ENCODE results near the gene UBA1. TPM values are rescaled to one million over a fixed set of nuclear protein-coding genes. Genes with fewer than 3 reads are reported as not detected.

UBA1 gene
- total RNA-seq, 1 donor from 2014 or later = 350 TPM

DNA sequence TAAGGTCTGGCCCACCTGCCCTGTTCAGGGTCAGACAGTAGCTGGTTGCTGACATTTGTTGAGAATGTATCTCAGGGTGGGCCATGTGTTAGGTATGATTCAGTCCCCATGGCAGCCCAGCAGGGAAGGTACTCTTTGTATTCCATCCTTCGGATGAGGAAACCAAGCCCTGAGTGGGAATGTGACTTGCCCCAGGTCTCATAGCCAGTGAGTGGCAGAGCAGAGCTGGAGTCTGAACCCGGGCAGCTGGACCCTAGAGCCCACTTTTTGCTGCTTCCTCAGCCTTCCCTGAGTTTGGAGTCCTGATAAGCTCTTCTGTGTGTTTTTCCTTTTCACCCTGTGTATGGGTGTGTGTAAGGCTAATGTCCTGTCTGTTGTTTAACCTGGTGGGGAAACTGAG lies 21.6 kb upstream of the UBA1 start:
- H3K27ac Mint-ChIP-seq = no peak overlapping the region

DNA sequence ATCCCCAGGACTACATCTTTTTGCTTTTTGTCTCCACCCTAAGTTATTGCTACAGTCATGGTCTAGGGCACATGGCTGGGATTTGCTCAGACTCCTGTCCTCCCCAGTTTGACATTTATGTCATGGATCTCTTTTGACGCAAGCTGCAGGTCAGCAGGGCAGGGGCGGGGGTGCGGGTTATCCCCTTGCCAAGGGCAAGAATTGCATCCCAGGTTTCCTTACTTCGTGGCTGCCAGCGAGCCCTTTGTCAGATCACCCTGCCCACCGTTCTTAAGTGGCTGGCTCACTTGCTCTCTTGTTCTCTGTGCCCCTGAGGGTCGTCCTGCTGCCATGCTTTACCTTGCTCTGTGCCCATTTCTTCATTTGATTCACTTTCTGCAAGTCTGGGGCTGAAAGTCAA lies 21.1 kb upstream of the UBA1 start:
- no peaks in the 10 kb centered on the region for H3K4me1 Mint-ChIP-seq
- TF ChIP-seq, protein P1, sequence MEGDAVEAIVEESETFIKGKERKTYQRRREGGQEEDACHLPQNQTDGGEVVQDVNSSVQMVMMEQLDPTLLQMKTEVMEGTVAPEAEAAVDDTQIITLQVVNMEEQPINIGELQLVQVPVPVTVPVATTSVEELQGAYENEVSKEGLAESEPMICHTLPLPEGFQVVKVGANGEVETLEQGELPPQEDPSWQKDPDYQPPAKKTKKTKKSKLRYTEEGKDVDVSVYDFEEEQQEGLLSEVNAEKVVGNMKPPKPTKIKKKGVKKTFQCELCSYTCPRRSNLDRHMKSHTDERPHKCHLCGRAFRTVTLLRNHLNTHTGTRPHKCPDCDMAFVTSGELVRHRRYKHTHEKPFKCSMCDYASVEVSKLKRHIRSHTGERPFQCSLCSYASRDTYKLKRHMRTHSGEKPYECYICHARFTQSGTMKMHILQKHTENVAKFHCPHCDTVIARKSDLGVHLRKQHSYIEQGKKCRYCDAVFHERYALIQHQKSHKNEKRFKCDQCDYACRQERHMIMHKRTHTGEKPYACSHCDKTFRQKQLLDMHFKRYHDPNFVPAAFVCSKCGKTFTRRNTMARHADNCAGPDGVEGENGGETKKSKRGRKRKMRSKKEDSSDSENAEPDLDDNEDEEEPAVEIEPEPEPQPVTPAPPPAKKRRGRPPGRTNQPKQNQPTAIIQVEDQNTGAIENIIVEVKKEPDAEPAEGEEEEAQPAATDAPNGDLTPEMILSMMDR (IDR thresholded peaks at IDR 0.05; ENCODE audit: unreplicated experiment) = no peak
- no peak overlapping the region for H3K27ac Mint-ChIP-seq
- peaks cover 13% of the 10 kb centered on the region for H3K36me3 Mint-ChIP-seq
- H3K9me3 Mint-ChIP-seq = peaks cover 12% of the 10 kb centered on the region
- H3K27me3 Mint-ChIP-seq (ENCODE audit: low read depth) = no peaks in the 10 kb centered on the region
- H3K4me3 Mint-ChIP-seq = no peak overlapping the region
- no peak for DNase-seq (ENCODE audit: low spot score in 2 of 2, unreplicated experiment in 2 of 2)

More for the DNA sequence above, 21.6 kb upstream of the UBA1 start:
- no peaks in the 10 kb centered on the region for H3K4me1 Mint-ChIP-seq
- no peak overlapping the region for H3K4me3 Mint-ChIP-seq
- TF ChIP-seq, protein P1 (IDR thresholded peaks at IDR 0.05; ENCODE audit: unreplicated experiment) = no peak
- peaks cover 13% of the 10 kb centered on the region for H3K36me3 Mint-ChIP-seq
- H3K9me3 Mint-ChIP-seq = peaks cover 12% of the 10 kb centered on the region
- no peaks in the 10 kb centered on the region for H3K27me3 Mint-ChIP-seq (ENCODE audit: low read depth)
- no peak for DNase-seq (ENCODE audit: low spot score in 2 of 2, unreplicated experiment in 2 of 2)

DNA sequence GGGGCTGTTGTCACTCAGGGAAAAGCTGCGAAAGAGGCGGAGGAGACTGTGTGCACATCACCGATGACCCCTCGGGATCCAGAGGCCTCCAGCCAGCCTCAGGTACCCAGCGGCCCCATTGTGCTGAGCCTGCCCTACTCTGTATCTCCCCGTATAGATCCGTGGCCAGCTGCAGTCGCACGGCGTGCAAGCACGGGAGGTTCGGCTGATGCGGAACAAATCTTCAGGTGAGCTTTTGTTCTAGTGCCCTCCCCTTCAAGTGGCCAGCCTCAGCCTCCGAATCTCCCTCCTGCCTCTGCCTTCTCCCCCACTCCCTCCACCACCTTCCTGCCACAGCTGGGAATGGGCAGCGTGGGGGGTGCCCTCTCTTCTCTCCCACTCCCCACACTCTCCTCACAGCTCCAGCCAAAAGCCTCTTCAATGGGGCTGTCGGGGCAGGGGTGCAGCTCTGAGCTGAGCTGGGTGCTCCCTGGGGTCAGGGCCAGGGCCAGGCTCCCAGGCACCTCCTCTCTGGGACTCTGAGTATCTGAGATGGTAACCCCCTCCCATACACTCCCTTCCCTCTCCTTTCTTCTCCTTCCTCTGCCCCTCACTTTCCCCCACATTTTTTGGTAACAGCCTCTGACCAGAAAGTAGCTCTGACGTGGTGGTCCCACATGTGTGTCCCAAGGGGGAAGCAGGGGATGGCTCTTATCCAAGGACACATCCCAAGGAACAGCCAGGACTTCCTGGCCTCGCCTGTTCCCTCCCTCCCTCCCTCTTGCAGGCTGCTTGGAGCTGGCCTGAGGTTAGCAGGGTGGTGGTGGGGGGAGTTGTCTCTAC lies 20.4 kb upstream of the UBA1 start:
- Mint-ChIP-seq H3K36me3 (peaks cover 17% of the 10 kb centered on the region), H3K4me3 (no peak overlapping the region), H3K9me3 (peaks cover 8% of the 10 kb centered on the region), H3K4me1 (no peaks in the 10 kb centered on the region), H3K27me3 (ENCODE audit: low read depth) (no peaks in the 10 kb centered on the region), H3K27ac (no peak overlapping the region)
- TF ChIP-seq, protein P1 (IDR thresholded peaks at IDR 0.05; ENCODE audit: unreplicated experiment) = no peak
- no peak for DNase-seq (ENCODE audit: low spot score in 2 of 2, unreplicated experiment in 2 of 2)

DNA sequence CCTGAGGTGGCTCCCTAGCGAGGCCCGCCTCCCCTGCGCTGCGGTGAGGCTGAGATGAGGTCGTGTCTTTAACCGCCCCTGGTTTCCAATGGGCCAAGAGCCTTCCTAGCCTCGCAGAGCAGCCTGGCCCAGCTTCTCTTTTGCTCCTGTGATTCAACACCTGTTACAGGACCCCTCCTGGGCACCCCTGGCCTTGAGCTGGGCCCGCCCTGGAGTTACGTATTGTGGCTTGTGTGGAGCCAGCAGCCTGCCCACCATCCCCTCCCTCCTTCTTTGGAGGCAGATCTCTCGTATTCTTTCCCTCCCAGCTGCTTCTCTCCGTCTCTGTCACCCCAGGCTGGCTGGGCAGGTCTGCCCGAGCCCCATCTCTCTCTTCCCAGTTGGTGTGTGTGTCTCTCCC lies 19.3 kb upstream of the UBA1 start:
- H3K4me3 Mint-ChIP-seq = no peak overlapping the region
- TF ChIP-seq, protein P1 (IDR thresholded peaks at IDR 0.05; ENCODE audit: unreplicated experiment) = no peak
- no peak for DNase-seq (ENCODE audit: low spot score in 2 of 2, unreplicated experiment in 2 of 2)
- H3K4me1 Mint-ChIP-seq = no peaks in the 10 kb centered on the region
- peaks cover 17% of the 10 kb centered on the region for H3K36me3 Mint-ChIP-seq
- H3K27ac Mint-ChIP-seq = no peak overlapping the region
- H3K27me3 Mint-ChIP-seq (ENCODE audit: low read depth) = no peaks in the 10 kb centered on the region
- H3K9me3 Mint-ChIP-seq = peaks cover 3% of the 10 kb centered on the region

DNA sequence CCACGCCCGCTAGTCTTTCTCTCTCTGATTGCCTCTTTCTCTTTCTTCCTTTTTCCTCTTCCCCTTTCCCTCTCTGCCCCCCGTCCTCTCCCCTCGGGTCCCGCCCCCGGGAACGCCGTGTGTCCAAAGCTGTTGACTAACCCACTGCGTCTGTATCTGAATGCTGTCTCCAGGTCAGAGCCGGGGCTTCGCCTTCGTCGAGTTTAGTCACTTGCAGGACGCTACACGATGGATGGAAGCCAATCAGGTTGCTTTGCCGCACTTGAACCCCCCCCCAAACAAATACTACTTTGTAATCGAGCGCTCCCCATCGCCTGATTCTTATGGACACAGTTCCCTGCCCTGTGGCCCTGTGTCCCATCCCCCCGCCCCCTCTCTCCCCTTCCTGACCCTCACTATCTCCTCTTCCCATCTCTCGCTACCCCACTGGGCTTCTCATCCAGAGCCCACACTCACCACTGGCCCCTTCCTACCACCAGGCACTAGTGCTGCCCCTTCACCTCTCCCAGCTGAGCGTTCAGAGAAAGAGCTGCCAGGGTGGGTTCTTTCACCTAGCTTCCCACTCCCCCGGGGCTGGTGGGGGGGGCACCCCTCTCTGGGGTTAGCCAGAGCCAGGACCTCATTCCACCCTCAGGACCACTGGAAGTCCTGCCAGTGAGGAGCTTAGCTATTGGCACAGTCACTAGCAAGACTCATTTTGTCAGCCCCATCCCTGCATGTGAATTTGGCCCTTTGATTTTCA lies 18.6 kb upstream of the UBA1 start:
- TF ChIP-seq, protein P1 (IDR thresholded peaks at IDR 0.05; ENCODE audit: unreplicated experiment) = no peak
- no peaks in the 10 kb centered on the region for H3K27me3 Mint-ChIP-seq (ENCODE audit: low read depth)
- H3K4me1 Mint-ChIP-seq = no peaks in the 10 kb centered on the region
- no peak overlapping the region for H3K4me3 Mint-ChIP-seq
- DNase-seq (ENCODE audit: low spot score in 2 of 2, unreplicated experiment in 2 of 2) = no peak
- H3K36me3 Mint-ChIP-seq = peaks cover 17% of the 10 kb centered on the region
- H3K9me3 Mint-ChIP-seq = peaks cover 3% of the 10 kb centered on the region
- no peak overlapping the region for H3K27ac Mint-ChIP-seq
